Lower lobe of right lung (tissue), 2 donors: ENCODE results near the gene NNT. TPM values are rescaled to one million over a fixed set of nuclear protein-coding genes. Genes with fewer than 3 reads are reported as not detected.
A peak's percentile ranks its signal among the peaks of the same experiment; 100 is the strongest.
"Not testable (repeated sequence)": the region's sequence is repeated elsewhere in the genome, so short reads cannot be mapped to it uniquely, and the experiment has no call there.

ENCODE experiments used
- ATAC-seq, 2 donors: fragments of 200-7000 bp; cut with Tn5 transposase; one replicate each; pipeline ENCODE4 v1.9.1; 2020 to 2022; ENCODE audit warnings: mild to moderate bottlenecking in 2 of 2, moderate library complexity in 2 of 2
- DNase-seq: peaks from one replicate; pipeline ENCODE4 v3.0.0-alpha.2; 2020
- H3K27ac ChIP-seq: fragments of 200-600 bp; one replicate; pipeline ENCODE4 v1.8.0; 2022
- H3K27me3 ChIP-seq: fragments of 200-600 bp; one replicate; pipeline ENCODE4 v1.8.0; 2022; ENCODE audit warnings: low read depth
- H3K36me3 ChIP-seq: fragments of 200-600 bp; one replicate; pipeline ENCODE4 v1.8.0; 2022; ENCODE audit warnings: mild to moderate bottlenecking
- H3K4me1 ChIP-seq: fragments of 200-600 bp; one replicate; pipeline ENCODE4 v1.8.0; 2022
- H3K4me3 ChIP-seq: fragments of 200-600 bp; one replicate; pipeline ENCODE4 v1.8.0; 2022; ENCODE audit warnings: mild to moderate bottlenecking
- H3K9me3 ChIP-seq: fragments of 200-600 bp; one replicate; pipeline ENCODE4 v1.8.0; 2022
- intact Hi-C: fragments of 100-400 bp; cut with DNase I; formaldehyde crosslinking; loops from one replicate; pipeline ENCODE4 v1.11.0; 2022
- total RNA-seq: library from RNA; stranded (reverse); fragmentation: NEBNext Ultra II Directional; extraction: Animal tissue kit (Norgen Biotek cat#: 25700); gene quantifications from one replicate; pipeline ENCODE4 v1.2.1, GENCODE V29; 2021
- TF ChIP-seq, protein P1 (sequence below): fragments of 200-600 bp; IDR thresholded peaks from one replicate; pipeline ENCODE4 v1.8.0; 2022; ENCODE audit warnings: antibody characterized with exemption, mild to moderate bottlenecking
- donor health status: DM: no; HTN: yes; CAD: no; lungs with severe emphysema.

Gene NNT
- total RNA-seq, 1 donor from 2014 or later: 70.9 TPM

DNA sequence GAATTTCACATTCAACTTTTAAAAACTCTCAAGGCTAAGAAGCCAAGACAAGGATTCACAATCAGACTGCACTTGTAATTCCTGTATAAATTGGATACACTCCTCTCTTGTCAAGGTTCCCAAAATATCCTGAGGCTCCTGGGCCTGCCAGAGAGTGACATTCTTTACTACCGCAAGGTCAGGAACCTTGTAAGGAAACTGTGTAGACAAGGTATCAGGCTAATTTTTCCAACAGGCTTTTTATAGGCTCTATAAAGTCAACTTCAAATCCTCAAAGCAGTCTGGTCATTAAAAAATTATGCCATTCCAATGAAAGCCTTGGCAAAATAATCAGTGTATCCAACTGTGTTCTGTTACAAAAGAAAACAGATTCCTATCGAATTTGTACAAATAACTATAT, 30.6 kb upstream of the NNT start:
- Histone ChIP-seq H3K4me1 (peaks cover 9% of the 10 kb centered on the region), H3K27me3 (no peaks in the 10 kb centered on the region), H3K9me3 (no peaks in the 10 kb centered on the region), H3K36me3 (no peaks in the 10 kb centered on the region), H3K27ac (no peak overlapping the region), H3K4me3 (no peak overlapping the region)
- ATAC-seq: peak in 1 of 2 donors; percentile 47
- TF ChIP-seq, protein P1, sequence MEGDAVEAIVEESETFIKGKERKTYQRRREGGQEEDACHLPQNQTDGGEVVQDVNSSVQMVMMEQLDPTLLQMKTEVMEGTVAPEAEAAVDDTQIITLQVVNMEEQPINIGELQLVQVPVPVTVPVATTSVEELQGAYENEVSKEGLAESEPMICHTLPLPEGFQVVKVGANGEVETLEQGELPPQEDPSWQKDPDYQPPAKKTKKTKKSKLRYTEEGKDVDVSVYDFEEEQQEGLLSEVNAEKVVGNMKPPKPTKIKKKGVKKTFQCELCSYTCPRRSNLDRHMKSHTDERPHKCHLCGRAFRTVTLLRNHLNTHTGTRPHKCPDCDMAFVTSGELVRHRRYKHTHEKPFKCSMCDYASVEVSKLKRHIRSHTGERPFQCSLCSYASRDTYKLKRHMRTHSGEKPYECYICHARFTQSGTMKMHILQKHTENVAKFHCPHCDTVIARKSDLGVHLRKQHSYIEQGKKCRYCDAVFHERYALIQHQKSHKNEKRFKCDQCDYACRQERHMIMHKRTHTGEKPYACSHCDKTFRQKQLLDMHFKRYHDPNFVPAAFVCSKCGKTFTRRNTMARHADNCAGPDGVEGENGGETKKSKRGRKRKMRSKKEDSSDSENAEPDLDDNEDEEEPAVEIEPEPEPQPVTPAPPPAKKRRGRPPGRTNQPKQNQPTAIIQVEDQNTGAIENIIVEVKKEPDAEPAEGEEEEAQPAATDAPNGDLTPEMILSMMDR: no peak
- intact Hi-C loops: no loop called here
- DNase-seq: no peak

- ATAC-seq: no peak
- peaks cover 9% of the 10 kb centered on the region for H3K4me1 ChIP-seq
- intact Hi-C loops: no loop called here
- no peak overlapping the region for H3K27ac ChIP-seq
- H3K27me3 ChIP-seq: no peaks in the 10 kb centered on the region
- no peak overlapping the region for H3K4me3 ChIP-seq
- TF ChIP-seq, protein P1: no peak
- H3K9me3 ChIP-seq: no peaks in the 10 kb centered on the region
- H3K36me3 ChIP-seq: no peaks in the 10 kb centered on the region
- DNase-seq: no peak
These were observed 29.9 kb upstream of the NNT start for GRCh38 chr5:43573058-43573457.

DNA sequence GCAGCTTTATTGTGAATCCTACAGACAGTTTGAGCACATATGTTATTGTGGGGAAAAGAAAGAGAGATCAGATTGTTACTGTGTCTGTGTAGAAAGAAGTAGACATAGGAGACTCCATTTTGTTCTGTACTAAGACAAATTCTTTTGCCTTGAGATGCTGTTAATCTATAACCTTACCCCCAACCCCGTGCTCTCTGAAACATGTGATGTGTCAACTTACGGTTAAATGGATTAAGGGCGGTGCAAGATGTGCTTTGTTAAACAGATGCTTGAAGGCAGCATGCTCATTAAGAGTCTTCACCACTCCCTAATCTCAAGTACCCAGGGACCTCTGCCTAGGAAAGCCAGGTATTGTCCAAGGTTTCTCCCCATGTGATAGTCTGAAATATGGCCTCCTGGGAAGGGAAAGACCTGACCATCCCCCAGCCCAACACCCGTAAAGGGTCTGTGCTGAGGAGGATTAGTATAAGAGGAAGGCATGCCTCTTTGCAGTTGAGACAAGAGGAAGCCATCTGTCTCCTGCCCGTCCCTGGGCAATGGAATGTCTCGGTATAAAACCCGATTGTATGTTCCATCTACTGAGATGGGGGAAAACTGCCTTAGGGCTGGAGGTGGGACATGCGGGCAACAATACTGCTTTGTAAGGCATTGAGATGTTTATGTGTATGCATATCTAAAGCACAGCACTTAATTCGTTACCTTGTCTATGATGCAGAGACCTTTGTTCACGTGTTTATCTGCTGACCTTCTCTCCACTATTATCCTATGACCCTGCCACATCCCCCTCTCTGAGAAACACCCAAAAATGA, 22.4 kb upstream of the NNT start:
- H3K27ac ChIP-seq, DNase-seq, H3K4me3 ChIP-seq, H3K9me3 ChIP-seq, H3K36me3 ChIP-seq, H3K4me1 ChIP-seq, H3K27me3 ChIP-seq, ATAC-seq, intact Hi-C loops: not testable (repeated sequence)

DNA sequence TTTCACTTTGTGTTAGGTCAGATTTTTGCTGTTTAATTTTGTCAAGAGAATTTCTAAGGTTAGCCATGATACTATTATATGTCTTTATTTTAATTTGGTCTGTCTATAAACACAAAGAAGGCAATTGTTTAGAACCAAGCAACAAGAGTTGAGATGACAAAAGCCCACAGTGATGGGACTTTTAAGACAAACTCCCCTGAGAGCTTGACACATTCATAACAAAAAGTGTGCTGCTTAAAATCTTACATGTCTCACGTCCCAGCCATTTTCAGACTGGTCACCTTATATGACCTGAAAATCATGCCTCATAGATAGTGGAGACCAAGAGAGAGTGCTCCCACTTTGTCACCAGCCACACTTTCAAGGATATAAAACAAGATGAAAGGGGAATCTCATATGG, 21.6 kb upstream of the NNT start:
- Histone ChIP-seq H3K36me3 (no peaks in the 10 kb centered on the region), H3K9me3 (no peaks in the 10 kb centered on the region), H3K27ac (no peak overlapping the region), H3K4me1 (no peaks in the 10 kb centered on the region), H3K4me3 (no peak overlapping the region), H3K27me3 (no peaks in the 10 kb centered on the region)
- TF ChIP-seq, protein P1: no peak
- intact Hi-C loops: no loop called here
- ATAC-seq: no peak
- no peak for DNase-seq

DNA sequence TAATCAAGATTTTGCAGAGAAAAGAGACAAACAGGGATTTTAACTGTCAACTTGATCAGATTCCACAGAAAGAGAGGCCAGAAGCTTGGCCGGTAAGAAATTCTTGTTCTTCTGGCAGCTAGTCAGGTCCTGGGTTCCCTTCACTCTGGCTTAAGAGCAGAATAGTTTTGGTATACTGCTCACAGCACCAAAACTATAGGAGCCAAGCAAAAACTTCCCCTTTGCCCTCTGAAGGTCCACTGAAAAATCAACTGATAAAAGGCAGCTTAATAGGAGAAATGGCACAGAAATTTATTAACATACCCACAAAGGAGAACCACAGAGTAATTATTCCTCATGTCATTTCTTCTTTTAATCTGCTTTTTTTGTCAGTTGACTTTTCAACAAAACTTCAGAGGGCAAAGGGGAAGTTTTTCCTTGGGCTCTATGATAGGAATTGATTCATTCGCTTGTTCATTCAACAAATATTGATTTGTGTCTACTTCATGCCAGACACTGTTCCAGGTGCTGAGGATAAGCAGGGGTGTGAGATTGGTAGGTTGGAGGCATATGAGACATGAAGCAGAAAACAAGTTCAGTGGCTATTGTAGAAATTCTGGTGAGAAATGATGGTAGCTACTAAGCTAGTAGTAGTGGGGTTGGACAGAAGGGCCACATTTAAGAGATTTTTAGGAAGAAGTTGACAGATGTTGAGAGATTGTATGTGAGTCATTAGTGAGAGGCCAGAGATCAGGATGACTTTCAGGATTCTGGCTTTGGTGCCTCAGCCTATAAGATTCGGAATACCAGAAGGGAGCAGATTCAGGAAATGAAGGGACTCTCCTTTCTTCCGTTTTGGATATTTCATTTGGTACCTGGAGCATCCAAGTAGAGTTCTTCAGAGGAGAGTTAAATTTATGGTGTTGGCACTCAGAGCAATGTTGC, 20.6 kb upstream of the NNT start:
- ATAC-seq (no peak), DNase-seq (no peak)
- H3K9me3 ChIP-seq: no peaks in the 10 kb centered on the region

More for the DNA sequence above, 20.6 kb upstream of the NNT start:
- intact Hi-C loops: no loop called here
- Histone ChIP-seq H3K36me3 (no peaks in the 10 kb centered on the region), H3K4me1 (no peaks in the 10 kb centered on the region), H3K27me3 (no peaks in the 10 kb centered on the region), H3K4me3 (no peak overlapping the region), H3K27ac (no peak overlapping the region)
- TF ChIP-seq, protein P1: no peak
